ENCODE results near the gene MTOR.

MTOR gene

DNA sequence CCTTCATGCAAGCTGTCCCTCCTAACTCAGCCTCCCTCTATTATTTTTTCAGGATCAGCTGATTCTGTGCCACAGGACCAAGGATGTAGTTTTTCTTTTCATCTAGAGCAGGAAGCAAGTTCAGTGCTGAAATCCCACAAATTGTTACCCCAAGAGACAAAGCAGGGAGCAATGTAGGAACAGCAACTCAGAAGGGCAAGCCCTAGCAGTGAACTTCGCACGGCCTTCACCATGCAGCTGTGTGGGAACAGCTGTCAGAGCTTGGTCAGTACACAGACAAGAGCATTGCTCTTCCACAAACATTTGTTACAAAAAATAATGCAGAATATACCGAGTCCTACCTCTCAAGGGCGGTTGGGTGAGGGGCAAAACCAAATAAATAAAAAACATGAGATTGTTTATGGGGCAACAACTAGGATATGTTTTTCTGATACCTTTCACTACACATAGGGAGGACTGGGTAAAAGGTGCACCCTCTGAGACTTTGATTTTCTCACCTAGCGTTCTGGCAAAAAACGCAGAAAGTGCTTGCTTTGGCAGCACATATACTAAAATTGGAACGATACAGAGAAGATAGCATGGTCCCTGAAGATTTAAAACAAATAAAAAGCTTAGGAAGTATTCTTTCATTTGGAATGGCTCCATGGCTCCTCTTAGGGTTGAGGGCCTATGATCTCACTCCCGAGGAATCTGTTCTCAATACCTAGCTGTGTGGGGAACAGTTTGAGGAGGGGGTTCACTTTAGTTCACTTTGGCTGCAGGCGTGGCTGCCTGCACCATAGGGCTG is 110.3 kb downstream of the MTOR start:
- Mint-ChIP-seq H3K27me3 (no peaks in the 10 kb centered on the region), H3K36me3 (peaks cover 39% of the 10 kb centered on the region), H3K4me3 (no peak overlapping the region), H3K9me3 (no peaks in the 10 kb centered on the region), H3K4me1 (peaks cover 8% of the 10 kb centered on the region), H3K27ac (no peak overlapping the region)
- no peak for DNase-seq
- CTCF ChIA-PET = interaction anchor here (0.6 kb wide), 1 partner anchor 10 kb away, joined by 3 read pairs; no protein-coding TSS in a partner anchor

DNA sequence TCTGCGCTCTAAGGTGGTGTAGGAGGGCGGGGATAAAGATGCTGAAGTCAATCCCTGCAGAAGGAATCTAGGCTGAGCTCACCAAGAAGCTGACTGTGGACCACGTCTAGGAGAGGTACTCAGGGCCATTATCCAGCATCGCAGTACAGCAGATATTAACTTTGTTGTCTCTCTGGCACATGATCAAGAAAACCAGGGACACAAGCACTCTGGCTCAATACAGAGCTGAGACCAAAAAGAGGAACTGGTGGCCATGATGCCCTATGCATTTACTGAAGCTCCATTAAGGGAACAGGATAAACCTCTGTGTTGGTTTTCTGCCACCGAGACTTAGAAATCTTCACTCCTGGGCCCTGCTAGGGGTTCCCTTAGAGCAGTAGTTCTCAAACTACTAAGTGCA is 111.2 kb downstream of the MTOR start:
- H3K36me3 Mint-ChIP-seq = peaks cover 41% of the 10 kb centered on the region
- DNase-seq = no peak
- H3K27ac Mint-ChIP-seq = no peak overlapping the region
- CTCF ChIA-PET = no interaction called here
- no peaks in the 10 kb centered on the region for H3K9me3 Mint-ChIP-seq
- H3K27me3 Mint-ChIP-seq = no peaks in the 10 kb centered on the region
- H3K4me3 Mint-ChIP-seq = no peak overlapping the region
- no peaks in the 10 kb centered on the region for H3K4me1 Mint-ChIP-seq

DNA sequence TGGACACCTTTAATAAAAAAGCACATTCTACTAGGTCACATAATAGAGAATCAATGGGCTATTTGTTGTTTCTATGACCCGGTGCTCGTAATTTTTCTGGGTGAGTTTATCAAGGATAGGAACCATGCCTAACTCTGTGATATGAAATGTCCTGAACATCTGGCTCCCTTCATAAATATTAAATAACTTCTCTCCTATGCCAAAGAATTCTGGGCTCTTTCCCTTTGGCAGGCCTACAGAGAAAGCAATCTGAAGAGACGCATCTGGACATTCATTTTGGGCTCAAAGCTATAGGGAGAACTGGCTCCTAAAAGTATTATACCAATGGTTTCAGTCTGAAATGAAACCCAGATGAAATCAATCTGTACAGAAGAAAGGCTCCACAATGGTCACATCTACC is 112.0 kb downstream of the MTOR start:
- Mint-ChIP-seq H3K4me1 (no peaks in the 10 kb centered on the region), H3K9me3 (no peaks in the 10 kb centered on the region), H3K27ac (no peak overlapping the region), H3K36me3 (peaks cover 42% of the 10 kb centered on the region), H3K4me3 (no peak overlapping the region), H3K27me3 (no peaks in the 10 kb centered on the region)
- CTCF ChIA-PET = no interaction called here
- DNase-seq = no peak

DNA sequence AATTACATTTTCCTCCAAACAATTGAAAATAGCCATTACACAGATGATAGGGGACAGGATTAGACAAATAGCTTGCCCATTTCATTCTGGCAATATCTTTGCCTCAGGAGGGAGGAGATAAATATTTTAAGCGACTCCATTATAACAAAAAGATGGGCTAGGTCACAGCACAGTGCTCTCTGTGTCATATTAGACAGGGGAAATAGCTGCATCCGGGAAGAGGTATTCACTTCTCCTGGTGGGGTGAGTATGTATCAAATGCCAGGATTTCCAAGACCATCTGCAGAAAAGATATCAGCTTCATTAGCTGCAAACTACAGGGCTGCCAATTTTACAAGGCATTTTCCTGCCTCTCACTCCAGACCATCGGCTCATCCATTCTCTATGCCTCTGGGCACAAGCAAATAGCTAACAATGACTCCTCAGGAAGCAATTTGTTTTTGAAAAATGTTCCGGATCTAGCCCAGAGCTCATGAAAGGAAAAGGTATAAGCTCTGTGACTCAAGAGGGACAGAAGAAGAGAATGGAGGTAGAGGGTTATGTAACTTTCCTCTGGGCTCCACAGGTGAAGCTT is 115.1 kb downstream of the MTOR start:
- Mint-ChIP-seq H3K36me3 (peaks cover 48% of the 10 kb centered on the region), H3K9me3 (no peaks in the 10 kb centered on the region), H3K4me1 (no peaks in the 10 kb centered on the region), H3K27ac (peak overlapping the region; percentile 5), H3K27me3 (no peaks in the 10 kb centered on the region), H3K4me3 (no peak overlapping the region)
- CTCF ChIA-PET = interaction anchor here (0.9 to 1.6 kb wide), 2 partner anchors 10 to 110 kb away, joined by 3 read pairs; no protein-coding TSS in a partner anchor
- no peak for DNase-seq

DNA sequence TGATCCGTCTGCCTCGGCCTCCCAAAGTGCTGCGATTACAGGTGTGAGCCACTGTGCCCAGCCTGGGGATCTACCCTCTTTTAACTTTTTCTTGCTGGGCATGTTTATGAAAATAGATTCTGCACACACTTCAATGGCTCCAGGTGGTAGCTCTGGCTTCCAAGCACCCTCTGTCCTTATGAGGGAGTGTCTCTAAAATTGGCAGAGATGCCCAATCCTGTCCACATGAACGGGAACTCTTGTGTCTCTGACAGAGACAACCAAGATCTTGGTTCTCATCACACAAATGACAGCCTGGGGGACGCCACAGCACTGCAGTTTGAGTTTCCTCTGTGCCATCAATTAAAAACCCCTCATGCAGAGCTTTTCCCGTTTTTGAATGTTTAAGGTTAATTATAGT is 116.6 kb downstream of the MTOR start:
- H3K4me3 Mint-ChIP-seq = no peak overlapping the region
- CTCF ChIA-PET = no interaction called here
- no peak overlapping the region for H3K27ac Mint-ChIP-seq
- peaks cover 50% of the 10 kb centered on the region for H3K36me3 Mint-ChIP-seq
- no peaks in the 10 kb centered on the region for H3K9me3 Mint-ChIP-seq
- no peaks in the 10 kb centered on the region for H3K27me3 Mint-ChIP-seq
- DNase-seq = no peak
- no peaks in the 10 kb centered on the region for H3K4me1 Mint-ChIP-seq

DNA sequence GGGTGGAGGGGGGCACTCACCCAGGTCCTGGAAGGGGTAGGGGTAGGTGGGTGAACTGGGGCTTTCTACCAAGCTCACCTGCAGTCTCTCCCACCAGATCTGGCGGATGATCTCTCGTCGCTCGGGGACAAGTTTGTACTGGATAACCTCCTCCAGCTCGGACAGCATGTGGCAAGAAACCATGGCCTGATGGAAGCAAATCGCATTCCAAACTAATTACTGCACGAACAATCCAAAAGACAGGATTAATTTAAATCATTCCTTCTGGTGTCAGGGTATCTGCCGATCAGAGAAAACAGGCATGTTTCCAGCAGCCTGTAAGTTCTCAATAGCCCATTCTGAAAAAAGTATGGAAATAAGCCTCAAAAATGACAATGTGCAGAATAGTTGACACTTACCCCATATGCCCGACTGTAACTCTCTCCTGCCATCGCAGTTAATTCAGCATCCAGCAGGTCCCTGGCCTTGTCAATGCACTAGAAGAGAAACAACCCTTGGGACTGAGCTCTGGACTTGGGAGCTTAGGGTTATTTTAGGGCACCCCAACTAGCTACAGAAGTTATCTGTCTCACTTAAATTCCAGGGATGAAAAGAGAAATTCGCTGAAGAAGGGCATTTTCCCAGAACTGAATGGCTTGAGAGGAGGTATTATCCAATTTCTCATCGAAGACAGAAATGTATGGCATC is 117.6 kb downstream of the MTOR start:
- DNase-seq = no peak
- Mint-ChIP-seq H3K27ac (no peak overlapping the region), H3K9me3 (no peaks in the 10 kb centered on the region), H3K27me3 (no peaks in the 10 kb centered on the region), H3K4me3 (no peak overlapping the region), H3K4me1 (no peaks in the 10 kb centered on the region), H3K36me3 (peaks cover 46% of the 10 kb centered on the region)
- CTCF ChIA-PET = interaction anchor here (2.5 kb wide), 1 partner anchor 97 kb away, joined by 7 read pairs; no protein-coding TSS in a partner anchor

DNA sequence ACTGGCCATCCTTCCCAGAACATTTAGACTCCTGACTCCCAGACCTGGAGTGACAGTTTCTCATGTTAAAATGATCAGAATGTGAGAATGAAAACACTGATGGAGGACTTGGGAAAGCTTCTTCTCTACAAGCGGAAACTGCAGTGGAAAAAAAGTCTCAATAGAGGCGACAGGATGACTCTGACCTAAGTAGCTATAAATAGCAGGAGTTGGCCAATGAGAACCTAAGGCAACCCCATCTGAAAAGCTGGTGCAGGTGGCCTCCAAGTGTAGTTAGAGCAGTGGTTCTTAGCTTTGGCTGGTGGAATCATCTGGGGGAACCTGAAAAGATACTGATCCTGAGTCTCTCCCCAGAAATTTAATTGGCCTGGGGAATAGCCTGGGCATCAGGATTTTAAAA is 118.4 kb downstream of the MTOR start:
- Mint-ChIP-seq H3K4me3 (no peak overlapping the region), H3K36me3 (peaks cover 42% of the 10 kb centered on the region), H3K27ac (peak overlapping the region; percentile 50), H3K4me1 (no peaks in the 10 kb centered on the region), H3K9me3 (no peaks in the 10 kb centered on the region), H3K27me3 (no peaks in the 10 kb centered on the region)
- CTCF ChIA-PET = interaction anchor here (1.0 to 2.5 kb wide), 2 partner anchors 10 to 98 kb away, joined by 3 to 7 read pairs; no protein-coding TSS in a partner anchor
- DNase-seq = no peak

DNA sequence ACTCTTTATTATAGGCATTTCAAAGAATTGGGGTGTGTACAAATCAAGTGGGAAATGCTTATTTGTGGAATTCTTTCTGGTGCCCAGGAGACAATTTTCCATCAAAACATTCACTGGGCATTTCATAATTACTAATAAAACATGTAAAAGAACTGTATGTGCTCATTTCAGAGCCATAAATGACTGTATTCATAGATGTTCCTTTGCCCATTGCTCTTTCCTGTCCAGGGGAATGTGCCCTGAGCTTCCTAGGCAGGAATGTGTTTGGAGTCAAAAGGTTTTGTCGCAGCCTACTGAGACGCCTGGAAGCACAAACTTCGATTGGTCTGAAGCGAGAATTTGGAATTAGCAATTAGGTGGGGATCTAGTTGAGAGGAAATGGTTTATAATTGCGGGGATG is 119.0 kb downstream of the MTOR start:
- no peak overlapping the region for H3K4me3 Mint-ChIP-seq
- no peaks in the 10 kb centered on the region for H3K4me1 Mint-ChIP-seq
- H3K27ac Mint-ChIP-seq = no peak overlapping the region
- no peaks in the 10 kb centered on the region for H3K9me3 Mint-ChIP-seq
- CTCF ChIA-PET = interaction anchor here (1.0 to 2.5 kb wide), 2 partner anchors 9 to 98 kb away, joined by 3 to 7 read pairs; no protein-coding TSS in a partner anchor
- H3K27me3 Mint-ChIP-seq = no peaks in the 10 kb centered on the region
- H3K36me3 Mint-ChIP-seq = peaks cover 44% of the 10 kb centered on the region
- no peak for DNase-seq

DNA sequence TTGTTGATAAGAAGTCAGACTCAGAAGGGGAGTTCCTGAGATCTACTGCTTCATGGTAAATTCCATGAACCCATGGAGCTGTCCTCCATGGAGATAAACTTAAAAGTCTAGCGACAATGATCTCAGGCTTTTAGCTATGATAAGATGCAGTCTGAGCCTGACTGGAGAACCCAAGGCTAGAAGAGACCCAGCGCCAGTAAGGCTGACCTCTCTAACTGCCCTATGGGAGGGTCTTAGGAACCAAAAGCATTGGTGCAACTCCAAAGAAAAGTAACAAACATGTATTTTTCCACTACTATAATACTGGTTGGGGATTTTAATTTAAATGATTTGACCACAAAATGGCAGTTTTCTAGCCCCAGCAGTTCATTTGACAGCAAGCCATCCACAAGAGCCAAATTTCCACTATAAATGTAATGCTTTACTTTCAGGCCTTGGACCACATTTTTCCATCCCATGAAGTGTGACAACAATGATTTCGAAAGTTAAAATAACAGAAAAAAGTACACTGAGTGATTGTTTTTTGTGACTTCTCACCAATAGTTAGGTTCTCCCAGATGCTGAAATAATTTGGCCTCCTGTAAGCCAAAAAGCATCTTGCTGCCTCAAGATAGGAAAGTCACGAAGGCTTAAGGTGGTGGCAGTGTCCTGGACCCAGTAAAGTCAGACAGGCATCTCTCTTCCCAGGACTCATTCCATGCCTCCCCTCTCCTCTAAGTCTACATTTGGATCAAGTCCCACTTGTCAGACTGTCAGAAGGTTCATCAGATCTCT is 119.5 kb downstream of the MTOR start:
- Mint-ChIP-seq H3K36me3 (peaks cover 42% of the 10 kb centered on the region), H3K27ac (no peak overlapping the region), H3K27me3 (no peaks in the 10 kb centered on the region), H3K4me1 (no peaks in the 10 kb centered on the region), H3K4me3 (no peak overlapping the region), H3K9me3 (no peaks in the 10 kb centered on the region)
- no peak for DNase-seq
- CTCF ChIA-PET = interaction anchor here (2.5 kb wide), 1 partner anchor 99 kb away, joined by 7 read pairs; no protein-coding TSS in a partner anchor

DNA sequence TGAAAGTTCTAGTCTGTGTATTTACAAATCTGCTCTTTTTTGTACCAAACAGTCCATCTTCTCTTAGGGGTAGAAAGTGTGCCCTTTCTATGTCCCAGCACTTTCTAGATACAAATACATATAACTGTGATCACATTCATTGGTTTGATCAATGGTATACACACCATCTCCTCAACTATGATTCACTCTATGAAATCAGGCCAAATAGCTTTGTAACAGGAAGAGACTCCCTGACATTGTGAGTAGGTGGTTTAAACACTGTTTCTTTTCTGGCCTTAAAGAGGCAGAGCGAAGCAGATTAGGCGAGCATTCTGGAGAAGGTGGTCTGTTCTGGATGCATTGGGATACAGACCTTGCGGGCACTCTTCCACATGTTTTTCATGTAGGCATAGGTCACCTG is 123.4 kb downstream of the MTOR start:
- Mint-ChIP-seq H3K27me3 (no peaks in the 10 kb centered on the region), H3K9me3 (no peaks in the 10 kb centered on the region), H3K4me3 (no peak overlapping the region), H3K27ac (no peak overlapping the region), H3K4me1 (no peaks in the 10 kb centered on the region), H3K36me3 (peaks cover 28% of the 10 kb centered on the region)
- CTCF ChIA-PET = no interaction called here
- no peak for DNase-seq

DNA sequence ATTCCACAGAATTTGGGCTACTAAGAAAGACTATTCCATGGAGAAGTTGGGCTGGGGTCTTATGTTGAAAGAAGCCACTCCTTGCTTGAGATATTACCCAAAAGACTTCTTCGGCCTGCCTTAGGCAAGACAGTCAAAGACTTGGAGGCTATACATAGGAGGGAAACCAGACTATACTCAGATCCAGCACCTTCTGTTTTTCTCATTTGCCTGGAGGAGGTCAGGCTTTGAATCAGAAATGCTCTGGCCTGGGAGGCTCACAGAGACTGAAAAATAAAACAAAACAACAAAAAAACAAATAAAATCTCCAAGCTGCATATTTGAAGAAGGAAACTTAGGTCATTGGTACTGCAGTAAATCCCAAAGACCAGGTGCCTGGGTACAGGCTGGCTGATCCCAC is 124.3 kb downstream of the MTOR start:
- no peak overlapping the region for H3K4me3 Mint-ChIP-seq
- no peak for DNase-seq
- H3K27ac Mint-ChIP-seq = no peak overlapping the region
- CTCF ChIA-PET = no interaction called here
- peaks cover 22% of the 10 kb centered on the region for H3K36me3 Mint-ChIP-seq
- no peaks in the 10 kb centered on the region for H3K9me3 Mint-ChIP-seq
- no peaks in the 10 kb centered on the region for H3K4me1 Mint-ChIP-seq
- no peaks in the 10 kb centered on the region for H3K27me3 Mint-ChIP-seq

DNA sequence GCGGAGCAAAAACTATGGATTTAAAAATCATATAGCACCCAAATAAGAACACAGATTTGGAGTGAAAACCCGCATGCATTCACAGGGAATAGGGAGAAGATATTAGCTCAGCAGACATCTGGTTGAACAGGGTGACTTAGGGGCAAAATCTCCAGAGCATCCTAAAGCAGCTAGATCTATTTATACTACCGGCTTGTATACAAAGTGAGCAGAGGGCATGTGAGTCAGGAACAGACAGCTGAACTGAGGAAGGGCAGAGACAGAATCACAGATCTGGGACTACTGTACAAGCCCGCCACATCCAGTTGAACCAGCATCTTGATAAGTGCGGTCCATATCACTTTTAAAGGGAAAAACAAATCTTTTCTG is 127.5 kb downstream of the MTOR start:
- Mint-ChIP-seq H3K27me3 (no peaks in the 10 kb centered on the region), H3K4me1 (no peaks in the 10 kb centered on the region), H3K27ac (no peak overlapping the region), H3K9me3 (no peaks in the 10 kb centered on the region), H3K4me3 (no peak overlapping the region), H3K36me3 (peaks cover 29% of the 10 kb centered on the region)
- DNase-seq = no peak
- CTCF ChIA-PET = interaction anchor here (0.7 to 1.2 kb wide), 2 partner anchors 9 to 107 kb away, joined by 3 read pairs; no protein-coding TSS in a partner anchor

DNA sequence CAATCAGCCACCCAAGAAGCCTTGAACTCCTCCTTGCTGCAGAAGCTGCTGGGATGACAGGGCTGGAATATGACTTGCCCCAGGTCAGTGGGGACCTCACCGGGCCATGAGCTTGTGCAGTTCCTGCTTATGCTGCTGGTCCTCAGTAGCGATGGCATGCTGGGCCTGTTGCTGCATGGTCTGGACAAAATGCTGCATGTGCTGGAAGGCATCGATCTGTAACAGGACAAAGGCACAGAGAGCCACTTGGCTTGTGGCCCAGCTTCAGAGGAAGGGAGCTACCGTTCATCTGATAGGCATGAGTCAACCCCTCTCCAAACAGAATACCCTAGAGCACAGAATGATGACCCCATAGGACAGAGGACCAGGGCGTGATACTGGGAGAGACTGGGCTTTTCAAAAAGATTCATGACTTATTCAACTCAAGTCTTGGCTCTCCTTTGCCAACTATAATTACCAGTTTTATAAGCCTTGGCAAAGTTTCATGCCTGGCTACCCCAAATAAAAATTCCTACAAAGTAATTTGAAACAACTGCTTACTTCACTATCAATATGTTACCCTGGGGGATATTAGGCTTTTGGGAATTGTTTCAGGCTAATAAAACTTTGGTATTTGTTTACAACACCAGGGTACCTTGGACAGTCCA is 128.0 kb downstream of the MTOR start:
- Mint-ChIP-seq H3K4me3 (no peak overlapping the region), H3K36me3 (peaks cover 34% of the 10 kb centered on the region), H3K9me3 (no peaks in the 10 kb centered on the region), H3K27me3 (no peaks in the 10 kb centered on the region), H3K27ac (no peak overlapping the region), H3K4me1 (no peaks in the 10 kb centered on the region)
- CTCF ChIA-PET = interaction anchor here (0.9 to 1.2 kb wide), 3 partner anchors 9 to 97 kb away, joined by 3 read pairs; no protein-coding TSS in a partner anchor
- DNase-seq = no peak
